Activated T-helper 1 cell treated with anti-CD3 and anti-CD28 coated beads, Interleukin-12 subunit alpha, Interleukin-12 subunit beta, Interleukin-2, Interleukin-4 antibody, amounts not matched to agents 30 ng/mL and 10 ng/mL and 1 ng/mL, durations not matched to agents 14 hours and 24 hours and 36 hours (primary cell): ENCODE results near the gene GRK3. TPM values are rescaled to one million over a fixed set of nuclear protein-coding genes. Genes with fewer than 3 reads are reported as not detected.

Source experiments
- DNase-seq: peaks from one replicate; pipeline ENCODE4 v3.0.0; 2021; ENCODE audit warnings: low spot score
- H3K27ac Mint-ChIP-seq: one replicate; pipeline ENCODE4 v1.8.0; 2021; ENCODE audit warnings: mild to moderate bottlenecking, mixed read lengths
- H3K27me3 Mint-ChIP-seq: one replicate; pipeline ENCODE4 v1.8.0; 2022; ENCODE audit warnings: mild to moderate bottlenecking, moderate library complexity, mixed read lengths; ENCODE audit not compliant: insufficient read depth
- H3K36me3 Mint-ChIP-seq: one replicate; pipeline ENCODE4 v1.8.0; 2021; ENCODE audit warnings: low read depth, mixed read lengths
- H3K4me1 Mint-ChIP-seq: one replicate; pipeline ENCODE4 v1.8.0; 2021; ENCODE audit warnings: low read depth, mixed read lengths
- H3K4me3 Mint-ChIP-seq: one replicate; pipeline ENCODE4 v1.8.0; 2021; ENCODE audit warnings: mild to moderate bottlenecking, moderate library complexity, mixed read lengths
- H3K9me3 Mint-ChIP-seq: one replicate; pipeline ENCODE4 v1.8.0; 2021; ENCODE audit warnings: mixed read lengths
- intact Hi-C: fragments of 100-400 bp; cut with micrococcal nuclease; formaldehyde crosslinking; loops from one replicate; pipeline ENCODE4 v1.15.1; 2024
- total RNA-seq: library from RNA; stranded (reverse); gene quantifications from 2 replicates; pipeline ENCODE4 v1.2.3, GENCODE V29; 2022

The GRK3 gene
- total RNA-seq, 1 donor from 2014 or later: 33.0 TPM

DNA sequence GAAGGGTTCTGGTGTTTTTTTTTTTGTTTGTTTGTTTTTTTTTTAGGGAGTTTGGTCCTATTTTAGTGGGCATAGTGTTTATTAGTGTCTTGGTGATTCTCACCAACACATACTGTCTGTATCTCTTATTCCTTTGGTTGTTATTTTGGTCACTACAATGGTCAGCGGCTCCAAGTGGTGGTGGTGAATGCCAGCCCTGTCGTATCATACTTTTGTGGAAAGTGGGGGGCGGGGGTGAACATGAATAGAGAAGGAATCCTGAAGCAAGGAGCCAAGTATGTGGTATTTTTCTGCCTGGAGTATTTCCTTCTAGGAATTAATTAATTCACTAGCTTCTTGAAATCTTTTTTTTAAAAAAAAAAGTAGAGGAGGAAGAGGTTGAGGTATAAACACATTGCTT lies 79.6 kb downstream of the GRK3 start:
- DNase-seq: no peak
- Mint-ChIP-seq H3K27me3 (no peaks in the 10 kb centered on the region), H3K27ac (peak overlapping the region; percentile 37), H3K36me3 (peaks cover 46% of the 10 kb centered on the region), H3K4me3 (no peak overlapping the region), H3K4me1 (peaks cover 29% of the 10 kb centered on the region), H3K9me3 (peaks cover 6% of the 10 kb centered on the region)
- intact Hi-C loops: no loop called here

- H3K4me3 Mint-ChIP-seq: no peak overlapping the region
- peak overlapping the region; percentile 45 for H3K27ac Mint-ChIP-seq
- intact Hi-C loops: no loop called here
- peaks cover 44% of the 10 kb centered on the region for H3K36me3 Mint-ChIP-seq
- DNase-seq: no peak
- H3K9me3 Mint-ChIP-seq: no peaks in the 10 kb centered on the region
- H3K4me1 Mint-ChIP-seq: peaks cover 32% of the 10 kb centered on the region
- H3K27me3 Mint-ChIP-seq: no peaks in the 10 kb centered on the region
Measured at GRCh38 chr22:25645266-25645665, 80.8 kb downstream of the GRK3 start.

GRCh38 chr22:25645964-25646363 lies 81.5 kb downstream of the GRK3 start:
- no peak for DNase-seq
- Mint-ChIP-seq H3K4me3 (no peak overlapping the region), H3K27ac (peak overlapping the region; percentile 68), H3K4me1 (peaks cover 35% of the 10 kb centered on the region), H3K27me3 (no peaks in the 10 kb centered on the region), H3K9me3 (no peaks in the 10 kb centered on the region), H3K36me3 (peaks cover 45% of the 10 kb centered on the region)
- intact Hi-C loops: no loop called here

- Mint-ChIP-seq H3K27ac (no peak overlapping the region), H3K4me1 (peaks cover 29% of the 10 kb centered on the region), H3K27me3 (no peaks in the 10 kb centered on the region), H3K36me3 (peaks cover 22% of the 10 kb centered on the region), H3K4me3 (no peak overlapping the region), H3K9me3 (no peaks in the 10 kb centered on the region)
- no peak for DNase-seq
- intact Hi-C loops: no loop called here
Measured at GRCh38 chr22:25650833-25651232, 86.4 kb downstream of the GRK3 start.

DNA sequence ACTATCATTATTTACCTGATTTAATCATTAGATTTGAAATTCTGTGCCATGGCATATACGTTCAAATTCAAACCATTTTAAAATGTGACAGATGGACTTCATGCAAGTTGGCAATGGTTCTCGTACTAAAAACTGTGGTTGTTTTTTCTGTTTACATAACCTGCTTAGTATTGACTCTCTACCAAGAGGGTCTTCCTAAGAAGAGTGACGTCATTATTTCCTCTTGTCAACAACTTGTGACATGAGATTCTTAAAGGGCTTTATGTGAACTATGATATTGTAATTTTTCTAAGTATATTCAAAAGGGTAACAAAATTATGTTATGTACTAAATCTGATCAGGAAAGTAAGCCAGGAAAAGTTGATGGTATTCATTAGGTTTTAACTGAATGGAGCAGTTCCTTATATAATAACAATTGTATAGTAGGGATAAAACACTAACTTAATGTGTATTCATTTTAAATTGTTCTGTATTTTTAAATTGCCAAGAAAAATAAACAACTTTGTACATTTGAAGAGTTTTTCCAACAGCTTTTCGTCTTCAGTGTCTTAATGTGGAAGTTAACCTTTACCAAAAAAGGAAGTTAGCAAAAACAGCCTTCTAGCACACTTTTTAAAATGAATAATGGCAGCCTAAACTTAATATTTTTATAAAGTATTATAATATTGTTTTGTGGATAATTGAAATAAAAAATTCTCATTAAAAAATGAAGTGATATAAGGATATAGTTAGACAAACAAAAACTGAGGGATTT lies 87.0 kb downstream of the GRK3 start:
- H3K4me3 Mint-ChIP-seq: no peak overlapping the region
- H3K9me3 Mint-ChIP-seq: no peaks in the 10 kb centered on the region
- no peak overlapping the region for H3K27ac Mint-ChIP-seq
- peaks cover 16% of the 10 kb centered on the region for H3K36me3 Mint-ChIP-seq
- no peaks in the 10 kb centered on the region for H3K27me3 Mint-ChIP-seq
- peaks cover 25% of the 10 kb centered on the region for H3K4me1 Mint-ChIP-seq
- no peak for DNase-seq
- intact Hi-C loops: no loop called here

- Mint-ChIP-seq H3K4me3 (no peak overlapping the region), H3K4me1 (peaks cover 35% of the 10 kb centered on the region), H3K27ac (no peak overlapping the region), H3K9me3 (peaks cover 4% of the 10 kb centered on the region), H3K27me3 (no peaks in the 10 kb centered on the region), H3K36me3 (peaks cover 18% of the 10 kb centered on the region)
- intact Hi-C loops: no loop called here
- no peak for DNase-seq
Measured at GRCh38 chr22:25654676-25655075, 90.2 kb downstream of the GRK3 start.

- H3K4me3 Mint-ChIP-seq: no peak overlapping the region
- H3K27me3 Mint-ChIP-seq: no peaks in the 10 kb centered on the region
- peaks cover 30% of the 10 kb centered on the region for H3K4me1 Mint-ChIP-seq
- DNase-seq: no peak
- peaks cover 4% of the 10 kb centered on the region for H3K9me3 Mint-ChIP-seq
- intact Hi-C loops: no loop called here
- H3K27ac Mint-ChIP-seq: no peak overlapping the region
- peaks cover 14% of the 10 kb centered on the region for H3K36me3 Mint-ChIP-seq
Measured at GRCh38 chr22:25655371-25655935, 91.0 kb downstream of the GRK3 start.

- H3K27ac Mint-ChIP-seq: no peak overlapping the region
- peaks cover 25% of the 10 kb centered on the region for H3K4me1 Mint-ChIP-seq
- peaks cover 4% of the 10 kb centered on the region for H3K9me3 Mint-ChIP-seq
- H3K36me3 Mint-ChIP-seq: peaks cover 14% of the 10 kb centered on the region
- no peak overlapping the region for H3K4me3 Mint-ChIP-seq
- no peaks in the 10 kb centered on the region for H3K27me3 Mint-ChIP-seq
- intact Hi-C loops: no loop called here
- DNase-seq: no peak
Measured at GRCh38 chr22:25656724-25657123, 92.2 kb downstream of the GRK3 start.

DNA sequence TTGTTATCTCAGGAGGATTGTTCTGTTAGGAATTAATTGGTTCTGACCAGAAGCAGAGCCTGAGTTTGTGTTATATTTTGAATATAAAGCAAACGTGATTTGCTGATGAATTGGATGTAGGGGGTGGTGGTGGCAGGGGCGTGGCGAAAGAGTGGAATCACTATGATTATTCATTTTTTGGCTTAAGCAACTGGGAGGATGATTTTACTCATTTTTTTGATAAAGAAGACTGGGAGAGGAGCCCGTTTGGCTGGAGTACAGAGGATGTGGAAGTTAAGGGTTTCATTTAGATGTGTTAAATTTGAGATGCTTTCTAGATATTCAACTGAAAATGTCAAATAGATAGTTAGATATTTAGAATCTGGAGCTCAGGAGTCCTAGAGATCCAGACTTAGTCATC lies 94.2 kb downstream of the GRK3 start:
- H3K9me3 Mint-ChIP-seq: peaks cover 4% of the 10 kb centered on the region
- peaks cover 25% of the 10 kb centered on the region for H3K4me1 Mint-ChIP-seq
- no peak overlapping the region for H3K4me3 Mint-ChIP-seq
- DNase-seq: no peak
- H3K27me3 Mint-ChIP-seq: no peaks in the 10 kb centered on the region
- peaks cover 14% of the 10 kb centered on the region for H3K36me3 Mint-ChIP-seq
- intact Hi-C loops: no loop called here
- H3K27ac Mint-ChIP-seq: no peak overlapping the region

DNA sequence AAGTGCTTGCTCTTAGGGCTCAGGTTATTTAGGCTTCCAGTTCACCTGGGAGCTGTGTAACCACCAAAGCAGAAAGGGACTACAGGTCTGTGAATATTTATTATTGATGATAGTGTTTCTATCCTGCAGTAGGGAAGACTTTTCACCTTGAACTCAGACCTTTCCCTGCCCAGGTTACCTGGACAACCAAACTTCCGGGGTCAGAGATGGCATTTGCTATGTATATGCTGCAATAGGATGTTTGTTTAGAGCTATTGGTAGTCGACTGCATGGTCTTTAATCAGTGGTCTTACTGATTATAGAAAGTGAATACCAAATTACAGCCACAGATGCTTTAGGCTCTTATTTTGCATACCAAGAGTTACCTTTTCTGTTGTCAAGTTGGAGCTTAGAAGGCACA lies 94.9 kb downstream of the GRK3 start:
- no peak overlapping the region for H3K27ac Mint-ChIP-seq
- no peak overlapping the region for H3K4me3 Mint-ChIP-seq
- no peak for DNase-seq
- H3K4me1 Mint-ChIP-seq: peaks cover 25% of the 10 kb centered on the region
- H3K36me3 Mint-ChIP-seq: peaks cover 14% of the 10 kb centered on the region
- intact Hi-C loops: no loop called here
- peaks cover 4% of the 10 kb centered on the region for H3K9me3 Mint-ChIP-seq
- no peaks in the 10 kb centered on the region for H3K27me3 Mint-ChIP-seq

DNA sequence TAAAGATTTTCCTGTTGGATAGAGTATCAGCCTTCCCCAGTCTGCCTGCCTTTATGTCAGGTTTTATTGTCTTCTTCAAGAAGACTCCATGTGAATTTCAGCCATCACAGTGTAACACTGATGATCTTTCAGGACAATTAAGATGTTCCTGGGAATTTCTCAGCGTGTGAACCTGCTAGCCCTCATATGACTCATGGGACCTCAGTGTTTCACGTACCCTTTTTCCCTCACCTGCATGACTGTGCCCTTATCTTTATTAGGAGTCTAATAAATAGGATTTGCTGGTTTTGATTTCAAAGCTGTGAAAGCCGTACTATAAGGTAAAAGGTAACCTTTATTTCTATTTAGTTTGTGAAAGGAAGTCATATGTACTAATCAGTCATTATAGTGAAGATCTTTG lies 95.9 kb downstream of the GRK3 start:
- no peak for DNase-seq
- H3K4me3 Mint-ChIP-seq: no peak overlapping the region
- peaks cover 4% of the 10 kb centered on the region for H3K9me3 Mint-ChIP-seq
- no peaks in the 10 kb centered on the region for H3K27me3 Mint-ChIP-seq
- H3K4me1 Mint-ChIP-seq: peaks cover 26% of the 10 kb centered on the region
- peaks cover 10% of the 10 kb centered on the region for H3K36me3 Mint-ChIP-seq
- no peak overlapping the region for H3K27ac Mint-ChIP-seq
- intact Hi-C loops: no loop called here

DNA sequence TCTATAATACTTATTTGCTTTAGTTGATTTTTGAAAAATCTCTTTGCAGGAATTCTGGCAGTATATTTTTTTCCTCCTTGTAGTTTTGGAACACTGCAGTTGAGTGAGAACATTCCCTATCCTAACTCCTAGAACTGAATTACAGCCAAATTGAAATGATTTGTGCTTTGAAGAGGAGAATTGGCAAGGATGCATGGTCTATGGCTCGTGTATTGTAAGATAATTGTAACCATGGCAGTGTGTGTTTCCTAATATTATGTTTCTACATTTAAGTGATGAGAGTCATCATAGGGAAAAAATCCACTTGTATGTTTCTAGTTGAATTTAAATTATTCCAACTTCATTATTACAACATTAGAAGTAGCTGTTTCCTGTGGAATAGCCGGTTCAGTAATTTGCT lies 96.6 kb downstream of the GRK3 start:
- Mint-ChIP-seq H3K4me1 (peaks cover 24% of the 10 kb centered on the region), H3K4me3 (no peak overlapping the region), H3K27ac (no peak overlapping the region), H3K9me3 (peaks cover 4% of the 10 kb centered on the region), H3K27me3 (no peaks in the 10 kb centered on the region), H3K36me3 (peaks cover 10% of the 10 kb centered on the region)
- DNase-seq: no peak
- intact Hi-C loops: no loop called here

DNA sequence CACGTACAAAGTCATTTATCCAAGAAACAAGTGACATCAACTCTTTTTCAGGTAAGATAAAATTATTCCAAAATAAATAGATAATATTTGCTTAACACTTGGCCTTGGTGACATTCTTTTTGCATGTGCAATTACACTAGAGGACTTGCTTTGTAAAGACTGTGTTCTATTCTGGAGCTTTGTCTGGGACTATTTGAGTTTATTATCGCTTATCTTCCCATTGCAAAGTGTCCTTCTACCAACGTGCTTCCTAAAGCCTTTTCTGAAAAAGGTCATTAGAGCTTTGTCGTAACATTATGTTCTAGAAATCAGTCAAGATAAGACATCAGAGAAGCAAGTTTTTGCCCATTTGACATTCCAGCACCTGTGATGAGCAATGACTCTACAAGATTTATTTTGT lies 99.2 kb downstream of the GRK3 start:
- Mint-ChIP-seq H3K27ac (no peak overlapping the region), H3K27me3 (no peaks in the 10 kb centered on the region), H3K4me3 (no peak overlapping the region), H3K4me1 (peaks cover 19% of the 10 kb centered on the region), H3K36me3 (peaks cover 16% of the 10 kb centered on the region), H3K9me3 (no peaks in the 10 kb centered on the region)
- no peak for DNase-seq
- intact Hi-C loops: no loop called here
